IMR-90 (cell line): Measurements from ENCODE around the gene PI4K2B. TPM values are rescaled to one million over a fixed set of nuclear protein-coding genes. Genes with fewer than 3 reads are reported as not detected.

Experiments
- ATAC-seq: fragments of 200-7000 bp; cut with Tn5 transposase; 2 replicates; pipeline ENCODE4 v1.9.1; 2020; ENCODE audit warnings: low read depth, mild to moderate bottlenecking, moderate library complexity
- BruUV-seq: library from RNA; stranded (reverse); fragments of 400-500 nt; replicated peaks from 2 replicates; lab custom pipeline; 2021; lab: Mats Ljungman, UMichigan
- CTCF ChIA-PET: fragments of 300-600 bp; formaldehyde crosslinking; extraction: SDS; loops from one replicate; lab custom pipeline; 2021; ENCODE audit warnings: antibody characterized with exemption; lab: Yijun Ruan, JAX
- POLR2A ChIA-PET: fragments of 300-600 bp; sonication (Branson Sonifier 250); formaldehyde crosslinking; loops from one replicate; lab custom pipeline; 2022; ENCODE audit warnings: antibody characterized with exemption; ENCODE audit not compliant: unreplicated experiment; lab: Charles Lee
- DNase-seq: peaks from one replicate; pipeline ENCODE4 v3.0.0; 2013
- H2AFZ ChIP-seq: replicated peaks from 2 replicates; pipeline ENCODE3; 2013; ENCODE audit warnings: low read length, mild to moderate bottlenecking; ENCODE audit not compliant: poor library complexity
- H2AK5ac ChIP-seq: 2 replicates; pipeline ENCODE4 v1.6.1; 2013; ENCODE audit warnings: low read depth, low read length, inconsistent platforms
- H2AK9ac ChIP-seq: replicated peaks from 2 replicates; pipeline ENCODE3; 2013; ENCODE audit warnings: mild to moderate bottlenecking, low read depth, low read length, moderate library complexity; ENCODE audit not compliant: poor library complexity
- H2BK120ac ChIP-seq: 2 replicates; pipeline ENCODE4 v1.6.1; 2013; ENCODE audit warnings: low read depth, low read length, inconsistent platforms
- H2BK15ac ChIP-seq: 3 replicates; pipeline ENCODE4 v1.6.1; 2013; ENCODE audit warnings: low read depth, low read length, inconsistent platforms
- H2BK20ac ChIP-seq: 2 replicates; pipeline ENCODE4 v1.6.1; 2013; ENCODE audit warnings: low read depth, mild to moderate bottlenecking, inconsistent platforms, low read length, moderate library complexity
- H2BK5ac ChIP-seq: 2 replicates; pipeline ENCODE4 v1.6.1; 2013; ENCODE audit warnings: mild to moderate bottlenecking, low read depth, low read length, inconsistent platforms; ENCODE audit not compliant: poor library complexity, severe bottlenecking
- H3K14ac ChIP-seq: replicated peaks from 2 replicates; pipeline ENCODE4 v1.6.1; 2013; ENCODE audit warnings: low read depth, low read length, inconsistent platforms
- H3K18ac ChIP-seq: 2 replicates; pipeline ENCODE4 v1.6.1; 2013; ENCODE audit warnings: low read depth, low read length, control low read depth
- H3K23ac ChIP-seq: 2 replicates; pipeline ENCODE4 v1.6.1; 2013; ENCODE audit warnings: low read depth, low read length, inconsistent platforms
- H3K27ac ChIP-seq: 2 replicates; pipeline ENCODE4 v1.5.1; 2013; ENCODE audit warnings: mild to moderate bottlenecking, control low read depth, low read length; ENCODE audit not compliant: insufficient read depth
- H3K27me3 ChIP-seq: 2 replicates; pipeline ENCODE4 v1.6.1; 2013; ENCODE audit warnings: low read length; ENCODE audit not compliant: control insufficient read depth, insufficient read depth
- H3K36me3 ChIP-seq: 2 replicates; pipeline ENCODE4 v1.6.1; 2013; ENCODE audit warnings: low read length, mixed read lengths; ENCODE audit not compliant: control insufficient read depth, insufficient read depth
- H3K4ac ChIP-seq: 2 replicates; pipeline ENCODE4 v1.6.1; 2013; ENCODE audit warnings: low read depth, low read length, inconsistent platforms
- H3K4me1 ChIP-seq: 2 replicates; pipeline ENCODE4 v1.6.1; 2013; ENCODE audit warnings: low read length, mixed read lengths; ENCODE audit not compliant: control insufficient read depth, insufficient read depth
- H3K4me2 ChIP-seq: 2 replicates; pipeline ENCODE4 v1.6.1; 2013; ENCODE audit warnings: low read depth, mild to moderate bottlenecking, control low read depth, low read length, moderate library complexity
- H3K4me3 ChIP-seq: 2 replicates; pipeline ENCODE4 v1.5.1; 2013; ENCODE audit warnings: low read depth, mild to moderate bottlenecking, control low read depth, low read length, moderate library complexity; ENCODE audit not compliant: insufficient read depth
- H3K56ac ChIP-seq: 2 replicates; pipeline ENCODE4 v1.6.1; 2013; ENCODE audit warnings: low read length, inconsistent platforms; ENCODE audit not compliant: insufficient read depth; ENCODE audit errors: extremely low read depth
- H3K79me1 ChIP-seq, 2 experiments: 2 replicates each; pipeline ENCODE4 v1.6.1; 2013; ENCODE audit warnings: low read length in 2 of 2, inconsistent platforms in 1 of 2, low read depth in 1 of 2
- H3K9ac ChIP-seq: 2 replicates; pipeline ENCODE4 v1.6.1; 2013; ENCODE audit warnings: low read depth, low read length, control low read depth
- H3K9me1 ChIP-seq: 2 replicates; pipeline ENCODE4 v1.6.1; 2013; ENCODE audit warnings: low read length, inconsistent platforms; ENCODE audit not compliant: insufficient read depth
- H3K9me3 ChIP-seq: 2 replicates; pipeline ENCODE4 v1.6.1; 2013; ENCODE audit warnings: low read length; ENCODE audit not compliant: control insufficient read depth, insufficient read depth
- H4K20me1 ChIP-seq: 2 replicates; pipeline ENCODE4 v1.6.1; 2013; ENCODE audit warnings: low read length, inconsistent platforms; ENCODE audit not compliant: insufficient read depth
- H4K5ac ChIP-seq: 2 replicates; pipeline ENCODE4 v1.6.1; 2013; ENCODE audit warnings: mild to moderate bottlenecking, low read depth, low read length, control low read depth
- H4K8ac ChIP-seq, 2 experiments: 2 replicates each; pipeline ENCODE4 v1.6.1; 2013; ENCODE audit warnings: low read depth in 2 of 2, low read length in 2 of 2, control low read depth in 1 of 2, inconsistent platforms in 1 of 2
- H4K91ac ChIP-seq: 2 replicates; pipeline ENCODE4 v1.6.1; 2013; ENCODE audit warnings: low read depth, low read length, inconsistent platforms; ENCODE audit not compliant: insufficient read depth
- BHLHE40 ChIP-seq: fragments of 150-350 bp; IDR thresholded peaks from 2 replicates; pipeline ENCODE4 v1.6.1; 2016; ENCODE audit warnings: mild to moderate bottlenecking, low read depth, low read length
- CTCF ChIP-seq: conservative IDR thresholded peaks from 2 replicates; pipeline ENCODE4 v1.5.1; 2012; ENCODE audit warnings: mild to moderate bottlenecking, low read depth, low read length, improper control_type of control experiment
- FOS ChIP-seq: fragments of 150-350 bp; IDR thresholded peaks from 2 replicates; pipeline ENCODE4 v1.6.1; 2016; ENCODE audit warnings: low read depth, low read length
- MAFK ChIP-seq: IDR thresholded peaks from 2 replicates; pipeline ENCODE4 v1.6.1; 2012; ENCODE audit warnings: low read depth, low read length, improper control_type of control experiment
- MAZ ChIP-seq: IDR thresholded peaks from 2 replicates; pipeline ENCODE4 v1.6.1; 2012; ENCODE audit warnings: low read depth, mild to moderate bottlenecking, low read length, improper control_type of control experiment, moderate library complexity, borderline replicate concordance
- POLR2A ChIP-seq: IDR thresholded peaks from 2 replicates; pipeline ENCODE4 v1.6.1; 2012; ENCODE audit warnings: mild to moderate bottlenecking, low read depth, low read length
- RFX5 ChIP-seq: IDR thresholded peaks from 2 replicates; pipeline ENCODE4 v1.8.0; 2012; ENCODE audit warnings: low read depth, mild to moderate bottlenecking, low read length, moderate library complexity
- USF2 ChIP-seq: fragments of 150-350 bp; IDR thresholded peaks from 2 replicates; pipeline ENCODE4 v1.6.1; 2017; ENCODE audit warnings: mild to moderate bottlenecking, antibody characterized with exemption, low read length, low read depth
- WGBS, 2 experiments: methylation state at CpG; one replicate each; pipeline versions ENCODE4 v1.1.5 to v1.1.7; 2013; ENCODE audit warnings: missing lambda C conversion rate in 2 of 2; ENCODE audit not compliant: insufficient read length in 1 of 2; ENCODE audit errors: extremely low coverage in 2 of 2; 5-methylcytosine and 5-hydroxymethylcytosine counted together
- dilution Hi-C: fragments of 300-500 bp; cut with HindIII; formaldehyde crosslinking; loops from one replicate; pipeline ENCODE4 v1.14.3; 2018; ENCODE audit warnings: low sequenced_read_pairs; ENCODE audit not compliant: unreplicated experiment
- in situ Hi-C: fragments of 300-500 bp; cut with MboI; formaldehyde crosslinking; loops from 3 replicates; pipeline ENCODE4 v1.14.3; 2019; ENCODE audit warnings: low sequenced_read_pairs, inconsistent platforms, mixed read lengths
- intact Hi-C: fragments of 100-400 bp; cut with micrococcal nuclease; formaldehyde crosslinking; loops from 2 replicates; pipeline ENCODE4 v1.10.0; 2022
- polyA plus RNA-seq, 3 experiments: library from polyadenylated mRNA; depleted of rRNA; stranded (reverse); fragments of >200 nt; gene quantifications; 2 replicates each; pipeline ENCODE4 v1.2.3, GENCODE V29; 2012; ENCODE audit warnings: low replicate concordance in 1 of 3
- total RNA-seq: library from RNA; depleted of rRNA; stranded (reverse); fragments of >200 nt; gene quantifications from 2 replicates; pipeline ENCODE4 v1.2.3, GENCODE V29; 2012
- TF ChIP-seq, protein P1 (sequence below): fragments of 150-350 bp; IDR thresholded peaks from 2 replicates; pipeline ENCODE4 v1.6.1; 2016; ENCODE audit warnings: low read depth, mild to moderate bottlenecking, low read length, moderate library complexity, borderline replicate concordance

Gene PI4K2B
- total and polyA plus RNA-seq, 2 of the 4 experiments (the other 2 are of a cell fraction): 6.5 to 7.6 TPM

DNA sequence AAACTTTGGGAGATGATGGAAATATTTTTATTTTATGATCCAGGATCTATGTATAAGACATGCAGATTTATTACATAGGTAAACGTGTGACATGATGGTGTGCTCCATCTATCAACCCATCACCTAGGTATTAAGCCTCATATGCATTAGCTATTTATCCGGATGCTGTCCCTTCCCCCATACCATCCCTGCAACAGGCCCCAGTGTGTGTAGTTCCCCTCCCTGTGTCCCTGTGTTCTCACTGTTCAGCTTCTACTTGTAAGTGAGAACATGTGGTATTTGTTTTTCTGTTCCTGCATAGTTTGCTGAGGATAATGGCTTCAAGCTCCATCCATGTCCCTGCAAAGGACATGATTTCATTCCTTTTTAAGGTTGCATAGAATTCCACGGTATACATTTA is 50.6 kb downstream of the PI4K2B start:
- WGBS, 2 experiments: no CpG with 5 or more reads among the region's 3 CpGs
- no peaks in the 10 kb centered on the region for H4K20me1 ChIP-seq
- H2BK20ac ChIP-seq: no peak overlapping the region
- no peaks in the 10 kb centered on the region for H3K36me3 ChIP-seq
- H4K8ac ChIP-seq: no peak overlapping the region
- no peaks in the 10 kb centered on the region for H3K9me1 ChIP-seq
- H3K56ac ChIP-seq: no peak overlapping the region
- ATAC-seq (no peak), DNase-seq (no peak)
- no peak overlapping the region for H2AK5ac ChIP-seq
- dilution Hi-C loops: no loop called here
- no peak overlapping the region for H3K4ac ChIP-seq
- no peak overlapping the region for H2BK15ac ChIP-seq
- no peak overlapping the region for H2AK9ac ChIP-seq
- TF ChIP-seq CTCF: no peak
- TF ChIP-seq MAZ: no peak
- TF ChIP-seq MAFK: no peak
- TF ChIP-seq USF2: no peak
- no peak for TF ChIP-seq FOS
- TF ChIP-seq, protein P1, sequence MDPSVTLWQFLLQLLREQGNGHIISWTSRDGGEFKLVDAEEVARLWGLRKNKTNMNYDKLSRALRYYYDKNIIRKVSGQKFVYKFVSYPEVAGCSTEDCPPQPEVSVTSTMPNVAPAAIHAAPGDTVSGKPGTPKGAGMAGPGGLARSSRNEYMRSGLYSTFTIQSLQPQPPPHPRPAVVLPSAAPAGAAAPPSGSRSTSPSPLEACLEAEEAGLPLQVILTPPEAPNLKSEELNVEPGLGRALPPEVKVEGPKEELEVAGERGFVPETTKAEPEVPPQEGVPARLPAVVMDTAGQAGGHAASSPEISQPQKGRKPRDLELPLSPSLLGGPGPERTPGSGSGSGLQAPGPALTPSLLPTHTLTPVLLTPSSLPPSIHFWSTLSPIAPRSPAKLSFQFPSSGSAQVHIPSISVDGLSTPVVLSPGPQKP: no peak
- no peak for TF ChIP-seq BHLHE40
- TF ChIP-seq RFX5: no peak
- TF ChIP-seq POLR2A: no peak
- H4K91ac ChIP-seq: no peak overlapping the region
- no peak overlapping the region for H2BK5ac ChIP-seq
- H4K5ac ChIP-seq: no peak overlapping the region
- H2AFZ ChIP-seq: no peak overlapping the region
- no peak overlapping the region for H3K4me3 ChIP-seq
- in situ Hi-C loops: no loop called here
- no peak overlapping the region for H3K23ac ChIP-seq
- no peak overlapping the region for H3K27ac ChIP-seq
- H3K27me3 ChIP-seq: no peaks in the 10 kb centered on the region
- POLR2A ChIA-PET: no interaction called here
- H3K79me1 ChIP-seq: no peaks in the 10 kb centered on the region
- H2BK120ac ChIP-seq: no peak overlapping the region
- H3K14ac ChIP-seq: no peak overlapping the region
- H3K18ac ChIP-seq: no peak overlapping the region
- H3K9me3 ChIP-seq: no peaks in the 10 kb centered on the region
- no peak overlapping the region for H3K4me2 ChIP-seq
- H3K4me1 ChIP-seq: no peaks in the 10 kb centered on the region
- H3K9ac ChIP-seq: no peak overlapping the region
- intact Hi-C loops: no loop called here
- no TSS peak for BruUV-seq
- CTCF ChIA-PET: no interaction called here
